ENCODE results near the gene ASAP2.

- no peak for TF ChIP-seq POLR2AphosphoS5 (IDR thresholded peaks at IDR 0.05; ENCODE audit: borderline replicate concordance, low read depth, low read length)
- TF ChIP-seq EZH2 (IDR thresholded peaks at IDR 0.05): no peak
- no peak for TF ChIP-seq FOXP2 (optimal IDR thresholded peaks at IDR 0.05; ENCODE audit: control extremely low read depth, extremely low read length, insufficient read depth)
Measured at GRCh38 chr2:9243357-9243756, 36.7 kb downstream of the ASAP2 start.

Measured in SK-N-MC (cell line).